Raji (cell line): Measurements from ENCODE around the gene NBEA.

ENCODE experiments used
- POLR2A ChIP-seq: IDR thresholded peaks from 2 replicates; pipeline ENCODE4 v1.6.1; 2011; ENCODE audit warnings: low read depth, low read length, control low read depth; ENCODE audit not compliant: insufficient read depth

The NBEA gene

DNA sequence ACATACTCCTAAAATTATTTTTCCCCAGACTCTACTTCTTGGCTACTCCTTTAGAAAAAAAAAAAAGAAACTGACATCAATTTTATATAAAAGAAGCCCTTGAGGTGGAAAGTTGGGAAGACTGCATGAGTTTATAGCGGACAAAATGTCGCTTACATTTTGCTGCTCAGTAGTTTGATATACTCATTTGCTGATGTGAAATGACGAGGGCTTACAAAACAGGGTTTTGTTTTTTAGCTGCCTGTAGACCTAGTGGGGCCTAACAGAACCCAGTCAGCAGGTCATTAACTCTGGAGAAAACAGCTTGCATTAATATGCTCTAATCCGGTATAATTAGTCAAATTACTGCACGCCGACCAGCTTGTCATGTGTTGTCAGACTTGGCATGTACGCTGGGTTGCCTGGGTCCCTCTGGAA lies 572.0 kb downstream of the NBEA start:
- no peak for TF ChIP-seq POLR2A

DNA sequence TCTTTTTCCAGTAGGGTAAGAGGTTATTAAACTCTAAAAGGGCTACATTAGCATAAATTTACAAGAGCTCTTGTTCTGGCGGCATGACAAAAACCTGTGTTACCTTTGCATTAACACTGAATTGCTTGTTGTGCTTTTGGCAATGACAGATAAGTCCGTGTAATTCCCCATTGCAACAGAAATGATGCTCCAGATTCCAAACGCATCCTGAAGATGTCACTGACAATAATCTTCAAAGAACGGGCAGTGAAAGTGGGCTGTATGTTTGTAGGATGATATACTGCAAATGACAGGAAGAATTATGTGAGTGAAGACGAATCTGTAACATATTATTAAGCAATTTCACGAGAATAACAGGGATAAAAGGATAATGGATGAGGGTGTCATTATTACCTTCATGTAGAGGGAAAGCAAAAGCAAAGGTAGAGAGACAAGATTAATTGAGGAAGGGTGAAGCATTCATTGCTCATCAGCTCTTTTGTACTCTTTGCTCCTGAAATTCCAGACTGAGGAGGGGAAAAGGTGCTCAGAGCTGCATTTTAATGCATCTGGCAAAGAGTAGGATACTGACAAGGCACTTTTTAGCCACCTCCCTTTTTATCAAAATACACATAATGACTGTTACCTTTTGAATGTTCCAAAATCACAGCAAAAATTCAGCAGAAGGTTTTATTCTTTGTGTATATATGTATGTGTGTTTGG lies 572.9 kb downstream of the NBEA start:
- no peak for TF ChIP-seq POLR2A

DNA sequence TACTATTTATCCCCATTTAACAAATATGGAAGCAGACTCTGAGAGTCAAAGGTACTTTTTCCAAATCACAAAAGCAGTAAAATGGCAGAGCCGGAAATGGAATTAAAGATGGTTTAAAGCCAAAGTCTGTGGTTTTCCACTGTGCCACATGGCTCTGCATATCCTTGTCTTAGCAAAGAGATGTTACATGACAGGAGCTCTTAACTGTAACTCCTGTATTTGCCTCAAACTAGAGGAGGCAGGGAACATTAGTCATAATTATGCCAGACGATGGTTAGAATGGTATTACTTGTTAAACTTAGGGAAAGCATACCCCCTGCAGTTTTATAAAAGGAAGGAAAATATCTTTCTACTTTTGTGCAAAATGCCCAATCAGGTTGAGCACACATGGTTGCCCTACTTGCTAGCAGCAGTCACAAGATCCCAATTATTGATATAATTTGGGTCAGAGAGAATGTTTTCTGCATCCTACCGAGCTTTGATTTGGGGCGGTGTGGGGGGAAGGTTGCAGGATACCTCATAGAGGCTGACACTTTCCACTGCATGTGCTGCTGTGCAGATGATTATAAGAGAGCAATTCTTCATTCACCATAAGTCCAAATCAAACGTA lies 576.4 kb downstream of the NBEA start:
- no peak for TF ChIP-seq POLR2A

- TF ChIP-seq POLR2A, result no peak
Observed at GRCh38 chr13:35524171-35524570, 582.1 kb downstream of the NBEA start.

GRCh38 chr13:35526577-35526976 lies 584.5 kb downstream of the NBEA start:
- no peak for TF ChIP-seq POLR2A

GRCh38 chr13:35527451-35527850 lies 585.4 kb downstream of the NBEA start:
- no peak for TF ChIP-seq POLR2A

DNA sequence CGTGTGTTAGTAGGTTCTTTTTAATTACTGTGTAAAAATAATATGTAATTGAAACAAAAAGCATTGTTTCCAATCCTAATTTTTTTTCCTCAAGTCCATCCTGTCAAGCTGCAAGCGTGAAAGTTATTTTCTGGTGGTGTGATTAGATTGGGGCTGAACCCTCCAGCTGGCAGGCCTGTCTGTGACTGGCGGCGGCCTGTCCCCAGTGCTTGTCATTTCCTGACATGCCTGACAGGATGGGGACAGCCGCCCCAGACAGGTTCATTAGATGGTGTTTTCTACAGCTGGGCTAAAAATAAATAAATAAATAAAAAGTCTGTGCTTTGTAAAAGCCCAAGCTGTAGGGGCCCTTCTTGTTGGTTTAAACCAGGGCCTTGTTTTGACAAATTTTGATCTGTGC lies 588.1 kb downstream of the NBEA start:
- no peak for TF ChIP-seq POLR2A

DNA sequence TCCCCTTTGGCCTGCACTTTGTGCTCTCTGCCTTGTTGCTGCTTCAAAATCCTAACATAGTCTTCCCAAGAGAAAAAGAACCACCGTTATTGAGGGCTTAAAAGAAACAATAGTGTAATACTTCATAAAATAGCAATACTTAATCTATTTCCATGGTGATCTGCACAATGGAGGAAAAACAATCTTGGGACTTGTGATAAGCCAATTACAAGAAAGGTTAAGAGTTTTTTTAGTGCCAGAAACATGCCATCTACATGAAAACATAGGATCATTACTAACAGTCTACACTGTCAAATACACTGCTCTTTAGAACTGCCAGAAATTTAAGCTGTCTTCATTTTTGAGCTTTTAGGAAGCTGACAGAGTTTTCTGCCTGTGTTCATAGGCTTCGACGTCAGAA lies 588.5 kb downstream of the NBEA start:
- TF ChIP-seq POLR2A, result no peak

GRCh38 chr13:35531526-35531925 lies 589.5 kb downstream of the NBEA start:
- no peak for TF ChIP-seq POLR2A

DNA sequence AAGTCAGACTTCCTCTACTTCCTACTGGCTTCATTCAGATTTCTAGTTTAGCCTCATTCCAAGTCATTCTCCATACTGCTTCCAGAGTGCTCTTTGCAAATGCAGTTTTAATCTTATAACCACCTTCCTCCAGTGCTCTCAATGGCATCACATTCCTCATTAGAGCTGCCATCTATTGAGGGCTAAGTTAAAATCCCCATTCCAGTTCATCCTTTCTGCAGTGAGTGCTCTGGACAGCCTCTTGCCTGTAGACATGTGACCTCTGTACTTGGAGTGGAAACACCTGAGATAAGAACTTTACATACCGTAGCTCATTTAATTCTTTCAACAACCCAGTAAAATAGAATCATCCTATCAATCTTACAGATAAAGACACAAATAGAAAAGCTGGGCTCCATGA lies 592.3 kb downstream of the NBEA start:
- no peak for TF ChIP-seq POLR2A

DNA sequence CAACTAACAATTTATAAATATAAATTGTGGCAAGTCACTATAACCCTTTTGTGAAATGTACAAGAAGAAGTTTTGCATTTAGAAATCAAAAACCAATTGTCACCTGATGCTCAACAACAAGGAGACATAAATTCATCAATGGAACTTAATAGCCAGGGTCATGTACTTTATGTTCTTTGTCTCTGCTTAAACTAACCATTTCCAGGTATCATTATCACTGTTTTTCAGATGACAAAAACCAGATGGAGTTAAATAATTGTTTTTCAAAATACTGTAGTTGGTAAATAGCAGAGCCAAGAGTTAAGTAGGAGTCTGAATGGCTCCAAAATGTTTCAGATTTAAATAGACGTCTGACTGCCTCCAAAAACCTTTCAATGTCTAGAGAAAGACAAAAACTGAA lies 606.7 kb downstream of the NBEA start:
- no peak for TF ChIP-seq POLR2A

- TF ChIP-seq POLR2A, result no peak
Observed at GRCh38 chr13:35549481-35549880, 607.4 kb downstream of the NBEA start.

DNA sequence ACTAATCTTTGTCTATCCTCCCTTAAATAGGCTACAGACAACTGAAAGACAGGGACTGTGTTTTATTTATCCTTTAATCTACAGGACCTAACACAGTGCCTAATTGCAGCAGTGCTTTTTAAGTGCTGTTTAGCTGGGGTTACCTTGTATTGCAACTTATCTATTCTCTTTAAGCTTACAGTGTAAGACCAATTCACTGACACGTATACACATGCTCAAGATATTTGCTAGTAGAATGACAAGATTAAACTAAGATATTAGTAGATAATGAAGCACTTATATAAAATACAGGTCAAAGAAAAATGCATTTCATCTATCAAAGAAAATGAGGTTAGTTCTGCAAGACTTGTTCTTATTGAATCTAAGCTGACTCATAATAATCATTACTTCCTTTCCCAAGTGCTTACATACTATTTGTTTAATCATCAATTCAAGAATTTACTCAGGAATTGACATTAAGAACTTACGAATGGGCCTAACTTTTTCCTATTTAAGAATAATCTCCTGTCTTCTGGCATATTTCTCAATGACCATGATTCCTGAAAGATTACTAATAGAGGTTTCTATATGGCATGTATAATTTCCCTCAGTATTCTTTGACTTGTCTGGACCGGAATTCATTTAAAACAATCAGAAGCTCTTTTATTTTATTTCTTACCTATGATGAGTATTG lies 610.2 kb downstream of the NBEA start:
- no peak for TF ChIP-seq POLR2A

DNA sequence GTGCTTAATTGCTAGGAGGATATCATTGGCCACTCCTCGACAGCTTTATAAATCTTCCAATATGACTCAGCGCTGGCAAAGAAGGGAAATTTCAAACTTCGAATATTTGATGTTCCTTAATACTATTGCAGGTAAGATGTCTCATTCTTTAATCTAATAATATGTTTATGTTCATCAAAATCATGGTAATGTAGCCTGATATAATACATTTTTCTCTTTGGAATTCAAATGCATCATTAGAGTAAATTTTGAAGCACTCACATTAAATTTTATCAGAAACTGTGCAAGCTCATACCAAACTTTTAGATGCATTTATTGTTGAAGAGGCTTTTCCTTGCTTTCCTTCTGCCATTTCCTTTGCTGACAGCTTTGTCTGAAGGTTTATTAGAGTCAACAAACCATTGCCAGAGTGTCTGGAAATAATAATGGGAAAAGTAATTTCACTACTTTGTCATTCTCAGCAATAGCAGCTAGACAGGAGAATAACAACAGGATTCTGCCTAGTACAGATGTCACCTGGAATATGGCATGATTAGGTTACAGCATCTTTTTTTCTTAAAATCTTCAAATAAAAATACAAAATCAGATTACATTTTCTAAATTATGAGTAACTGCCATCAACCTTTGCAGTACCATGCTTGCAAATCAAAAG lies 613.0 kb downstream of the NBEA start:
- TF ChIP-seq POLR2A, result no peak

DNA sequence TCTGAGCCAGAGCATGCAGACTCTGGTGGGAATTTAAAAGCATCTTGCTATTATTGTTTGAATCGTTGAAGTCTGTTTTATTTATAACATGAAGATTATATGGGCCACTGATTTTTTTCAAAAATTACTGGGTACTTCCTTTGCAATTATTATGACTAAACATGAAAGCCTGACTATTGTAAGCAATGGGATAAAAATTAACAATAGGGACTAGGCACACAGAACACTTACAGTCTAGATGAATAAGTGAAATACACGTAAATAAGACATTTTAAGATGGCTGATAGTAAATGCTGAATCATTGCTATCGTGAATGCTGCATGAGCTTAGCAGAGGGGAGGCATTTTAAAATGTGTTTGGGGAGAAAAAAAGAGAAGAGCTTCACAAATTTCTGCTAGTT lies 615.4 kb downstream of the NBEA start:
- no peak for TF ChIP-seq POLR2A

- no peak for TF ChIP-seq POLR2A
Observed at GRCh38 chr13:35561540-35561939, 619.5 kb downstream of the NBEA start.
